Stimulated activated CD8-positive, alpha-beta memory T cell treated with anti-CD3 and anti-CD28 coated beads, Interleukin-2, amount 100 ng/mL, for 1 hour (primary cell): ENCODE data around the gene CELSR1.

ENCODE experiments used
- DNase-seq, 2 donors: peaks; one replicate each; pipeline ENCODE4 v3.0.0-alpha.2; 2020; ENCODE audit warnings: low read depth in 2 of 2

The CELSR1 gene

DNA sequence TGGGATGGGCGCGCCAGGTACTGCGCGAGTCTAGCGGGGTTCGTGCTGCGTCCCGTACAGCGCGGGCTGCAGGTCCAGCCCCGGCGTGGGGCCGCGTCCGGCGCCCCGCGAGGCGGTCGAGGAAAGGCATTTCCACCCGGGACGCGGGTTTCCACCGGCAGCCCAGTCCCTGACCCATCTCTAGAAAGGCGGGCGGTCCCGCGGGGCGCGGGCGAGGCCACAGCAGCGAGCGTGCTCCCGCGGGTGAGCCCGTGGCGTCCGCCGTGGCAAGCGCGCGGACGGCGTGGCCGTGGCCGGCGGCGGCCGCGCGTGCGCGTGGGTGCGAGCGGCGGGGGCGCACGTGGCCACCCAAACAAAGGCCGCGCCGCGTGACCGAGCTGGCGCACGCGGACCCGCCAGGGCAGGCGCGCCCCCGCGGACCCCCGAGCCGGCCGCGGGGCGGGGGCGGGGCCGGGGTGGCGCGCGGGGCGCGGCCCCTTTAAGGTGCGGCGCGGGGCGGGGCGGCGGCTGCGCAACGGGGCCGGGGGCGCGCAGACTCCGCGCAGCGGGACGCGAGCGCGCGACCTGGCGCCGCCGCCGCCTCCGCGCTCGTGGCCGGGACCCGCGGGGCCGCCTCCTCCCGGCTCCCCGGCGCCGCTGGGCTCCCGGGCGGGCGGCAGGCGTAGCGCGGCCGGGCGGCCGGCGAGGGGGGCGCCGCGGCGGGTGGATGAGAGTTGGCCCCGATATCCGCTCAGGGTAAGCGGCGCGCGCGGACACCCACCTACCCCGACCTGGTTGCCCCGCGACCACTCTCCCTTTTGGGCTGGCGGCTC, 39.3 kb upstream of the CELSR1 start:
- DNase-seq: peak in 1 of 2 donors; percentile 47

GRCh38 chr22:46575911-46576555, 38.6 kb upstream of the CELSR1 start:
- no peak for DNase-seq

GRCh38 chr22:46574993-46575910, 37.8 kb upstream of the CELSR1 start:
- no peak for DNase-seq

GRCh38 chr22:46574438-46574992, 37.1 kb upstream of the CELSR1 start:
- DNase-seq: no peak

DNA sequence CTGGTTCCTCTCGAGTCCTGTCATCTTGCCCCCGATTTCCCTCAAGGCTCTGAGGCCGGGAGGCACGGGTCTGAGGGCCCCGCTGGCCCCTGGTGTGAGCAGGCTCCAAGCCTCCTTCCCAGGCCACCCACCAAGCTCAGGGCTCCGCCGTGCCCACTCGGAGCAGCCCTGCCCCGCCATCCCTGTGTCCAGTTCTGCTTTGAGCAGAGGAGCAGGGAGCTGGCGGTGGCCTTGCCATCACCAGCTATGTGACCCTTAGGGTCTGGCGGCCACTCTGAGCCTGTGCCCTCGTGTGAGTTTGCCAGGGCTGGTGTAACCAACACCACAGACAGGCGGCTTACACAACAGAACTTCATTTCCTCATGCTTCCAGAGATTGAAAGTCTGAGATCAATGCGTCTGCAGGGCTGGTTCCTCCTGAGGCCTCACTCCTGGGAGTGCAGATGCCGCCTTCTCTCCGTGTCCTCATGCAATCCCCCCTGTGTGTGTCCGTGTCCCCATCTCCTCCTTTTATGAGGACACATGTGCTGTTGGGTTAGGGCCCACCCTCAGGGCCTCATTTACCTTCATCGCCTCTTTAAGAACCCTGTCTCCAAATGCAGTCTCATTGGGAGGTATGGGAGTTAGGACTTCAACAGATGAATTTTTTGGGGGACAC, 36.5 kb upstream of the CELSR1 start:
- DNase-seq: no peak

- DNase-seq: no peak
Observed at GRCh38 chr22:46572911-46573780, 35.7 kb upstream of the CELSR1 start.

GRCh38 chr22:46571642-46572250, 34.3 kb upstream of the CELSR1 start:
- no peak for DNase-seq

DNA sequence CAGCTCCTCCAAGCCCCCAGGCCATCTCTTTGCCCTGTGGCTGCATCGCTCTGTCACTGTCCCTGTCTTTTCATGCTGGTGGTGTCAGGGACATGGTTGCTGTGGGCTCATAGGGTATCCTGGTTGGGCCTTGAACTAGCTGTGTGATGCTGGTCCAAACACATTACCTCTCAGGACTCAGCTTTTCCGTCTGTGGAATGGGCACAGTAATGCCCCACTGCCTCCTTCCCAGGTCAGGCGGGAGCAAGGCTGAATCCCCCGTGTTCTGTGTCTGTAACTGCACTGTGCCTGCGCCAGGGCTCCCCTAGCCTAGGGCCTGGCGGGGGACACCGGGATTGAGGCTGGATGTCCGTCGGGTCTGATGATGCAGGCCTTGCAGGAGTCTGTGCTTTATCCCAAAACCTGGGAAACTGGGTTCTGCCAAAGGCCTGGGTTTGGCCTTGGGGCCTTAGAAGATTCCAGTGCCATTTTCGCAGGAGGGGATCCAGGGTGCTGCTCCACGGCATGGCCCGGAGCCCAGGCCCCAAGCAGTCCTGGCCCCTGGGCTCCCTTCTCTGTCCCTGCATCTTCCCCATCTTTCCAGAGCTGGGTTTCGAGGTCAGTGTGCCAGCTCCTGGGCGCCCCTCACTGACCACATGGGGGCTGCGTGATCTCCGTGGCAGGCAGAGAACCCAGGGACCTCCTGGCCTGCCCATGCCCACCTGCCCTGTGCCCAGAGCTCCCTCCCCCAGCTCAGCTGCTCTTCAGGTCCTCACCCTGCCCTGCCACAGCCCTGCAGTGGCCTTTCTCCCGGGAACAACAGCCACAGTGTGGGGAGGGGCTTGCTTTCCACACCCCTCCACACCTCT, 32.7 kb upstream of the CELSR1 start:
- DNase-seq: no peak

DNA sequence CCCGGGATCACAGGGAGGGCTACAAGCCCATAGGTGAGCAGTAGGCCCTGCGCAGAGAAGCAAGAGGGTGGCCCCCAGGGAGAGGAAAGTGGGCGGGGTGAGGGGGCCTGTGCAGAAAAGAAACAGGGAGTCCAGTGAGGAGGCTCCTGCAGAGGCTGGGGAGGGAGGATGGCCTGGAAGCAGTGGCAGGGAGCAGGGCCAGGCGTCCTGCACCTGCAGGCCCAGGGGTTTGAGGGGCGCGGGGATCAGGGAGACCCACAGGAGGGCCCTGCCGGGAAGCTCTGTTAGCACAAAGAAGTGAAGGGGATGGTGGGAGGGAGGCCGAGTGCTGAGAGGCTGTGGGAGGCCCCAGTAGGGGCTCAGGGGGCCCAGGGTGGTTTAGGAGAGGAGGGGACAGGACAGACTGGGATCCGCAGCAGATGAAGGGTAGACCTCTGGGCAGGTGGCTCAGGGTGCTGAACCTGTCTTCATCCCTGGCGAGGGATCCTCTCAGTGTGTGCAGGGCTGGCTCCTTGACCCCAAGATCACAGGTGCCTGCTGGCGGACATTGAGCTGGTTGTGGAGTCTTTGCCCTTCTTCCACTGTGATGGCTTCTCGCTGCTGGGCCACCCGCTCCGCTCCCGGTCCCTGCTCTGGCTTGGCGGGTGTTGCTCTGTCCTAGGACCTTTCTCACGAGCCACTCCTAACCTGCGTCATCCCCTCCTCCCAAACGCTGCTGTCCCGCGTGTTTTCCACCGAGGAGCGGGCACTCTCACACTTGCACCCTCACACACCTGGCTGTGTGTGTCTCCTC, 31.8 kb upstream of the CELSR1 start:
- no peak for DNase-seq

- no peak for DNase-seq
Observed at GRCh38 chr22:46568102-46568809, 30.8 kb upstream of the CELSR1 start.

DNA sequence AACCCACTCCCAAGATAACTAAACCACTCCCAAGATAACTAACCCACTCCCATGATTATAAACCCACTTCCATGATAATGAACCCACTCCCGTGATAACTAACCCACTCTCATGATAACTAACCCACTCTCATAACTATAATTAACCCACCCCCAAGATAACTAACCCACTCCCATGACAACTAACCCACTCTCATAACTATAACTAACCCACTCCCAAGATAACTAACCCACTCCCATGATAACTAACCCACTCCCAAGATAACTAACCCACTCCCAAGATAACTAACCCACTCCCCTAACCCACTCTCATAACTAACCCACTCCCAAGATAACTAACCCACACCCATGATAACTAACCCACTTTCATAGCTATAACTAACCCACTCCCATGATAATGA, 30.1 kb upstream of the CELSR1 start:
- no peak for DNase-seq

DNA sequence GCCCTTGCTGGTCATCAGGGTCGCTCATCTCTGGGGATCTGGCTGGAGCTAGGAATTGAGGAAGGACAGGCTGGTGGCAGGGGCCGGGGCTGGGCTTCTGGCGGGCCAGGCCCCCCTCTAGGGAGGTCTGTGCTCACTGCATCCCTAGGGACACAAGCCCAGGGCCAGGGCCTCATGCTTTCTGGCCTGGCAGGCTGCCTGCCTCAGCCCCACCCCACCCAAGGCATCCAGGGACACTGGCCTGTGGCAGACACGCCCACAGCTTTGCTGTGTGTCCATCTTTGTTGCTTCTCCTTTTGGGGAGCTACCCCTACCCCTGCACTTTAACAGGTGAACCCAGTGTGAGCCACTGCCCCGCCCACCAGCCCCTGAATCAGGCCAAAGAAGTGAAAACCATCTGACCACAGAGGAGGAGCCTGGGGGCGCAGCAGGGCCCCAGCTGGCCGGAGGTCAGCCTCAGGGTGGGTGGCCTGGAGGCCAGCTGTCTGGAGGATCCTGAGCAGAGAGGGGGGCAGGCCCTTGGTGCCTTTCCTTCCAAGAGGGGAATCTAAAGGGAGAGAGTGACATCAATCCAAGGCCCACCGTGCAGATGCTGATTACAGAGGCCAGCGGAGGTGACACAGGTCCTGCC, 26.8 kb upstream of the CELSR1 start:
- DNase-seq: no peak

GRCh38 chr22:46563381-46564083, 26.1 kb upstream of the CELSR1 start:
- DNase-seq: peak; percentile 51 to 66

DNA sequence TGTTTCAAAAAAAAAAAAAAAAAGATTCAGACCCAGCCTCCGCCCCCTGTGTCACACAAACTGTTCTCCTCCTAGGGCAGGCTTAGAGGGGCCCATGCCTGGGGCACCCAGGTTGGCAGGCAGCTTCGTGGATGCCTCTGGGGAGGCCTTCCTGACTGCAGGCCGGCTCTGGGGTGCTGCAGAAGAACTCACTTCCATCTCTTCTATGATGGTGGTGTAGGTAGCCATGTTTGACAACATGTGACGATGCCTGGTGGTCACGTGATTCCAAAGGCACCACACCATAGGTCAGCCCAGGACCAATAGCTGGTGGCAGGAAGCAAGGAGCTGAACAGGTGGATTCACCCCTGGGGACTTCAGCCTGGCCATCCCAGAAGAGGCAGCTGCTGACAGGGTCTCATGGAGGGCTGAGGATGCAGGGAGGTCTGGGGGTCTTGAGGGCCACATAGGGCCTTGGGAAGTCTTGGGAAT, 24.1 kb upstream of the CELSR1 start:
- DNase-seq: no peak

GRCh38 chr22:46560696-46561295, 23.4 kb upstream of the CELSR1 start:
- no peak for DNase-seq
